ENCODE measurements around the gene PDE1C.

PDE1C gene

GRCh38 chr7:31963569-31964175, 106.5 kb downstream of the PDE1C start:
- Mint-ChIP-seq H3K4me1 (ENCODE audit: low read depth) (no peaks in the 10 kb centered on the region), H3K27me3 (no peaks in the 10 kb centered on the region), H3K27ac (no peak overlapping the region), H3K9me3 (ENCODE audit: low read depth) (no peaks in the 10 kb centered on the region), H3K36me3 (no peaks in the 10 kb centered on the region), H3K4me3 (no peak overlapping the region)

DNA sequence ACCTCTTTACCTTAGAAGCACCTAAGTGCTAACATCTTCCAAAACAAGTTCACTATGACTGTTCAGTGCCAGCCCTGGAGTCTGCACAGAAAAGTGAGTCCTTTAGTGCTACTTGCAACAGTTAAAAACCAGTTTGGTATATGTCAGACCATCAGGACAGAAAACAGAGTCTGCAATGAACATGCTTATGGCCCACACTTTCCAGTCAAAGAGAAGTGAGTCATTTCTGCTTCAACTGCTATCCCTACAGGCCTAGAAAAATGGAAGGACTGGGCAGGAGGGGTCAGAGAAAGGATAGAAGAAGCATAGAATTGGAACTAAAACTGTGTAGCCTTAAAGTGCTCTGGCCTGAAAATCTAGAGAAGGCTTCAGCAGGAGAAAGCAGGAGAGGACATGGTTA, 108.0 kb downstream of the PDE1C start:
- Mint-ChIP-seq H3K27ac (no peak overlapping the region), H3K4me1 (ENCODE audit: low read depth) (no peaks in the 10 kb centered on the region), H3K27me3 (no peaks in the 10 kb centered on the region), H3K9me3 (ENCODE audit: low read depth) (no peaks in the 10 kb centered on the region), H3K4me3 (no peak overlapping the region), H3K36me3 (no peaks in the 10 kb centered on the region)

DNA sequence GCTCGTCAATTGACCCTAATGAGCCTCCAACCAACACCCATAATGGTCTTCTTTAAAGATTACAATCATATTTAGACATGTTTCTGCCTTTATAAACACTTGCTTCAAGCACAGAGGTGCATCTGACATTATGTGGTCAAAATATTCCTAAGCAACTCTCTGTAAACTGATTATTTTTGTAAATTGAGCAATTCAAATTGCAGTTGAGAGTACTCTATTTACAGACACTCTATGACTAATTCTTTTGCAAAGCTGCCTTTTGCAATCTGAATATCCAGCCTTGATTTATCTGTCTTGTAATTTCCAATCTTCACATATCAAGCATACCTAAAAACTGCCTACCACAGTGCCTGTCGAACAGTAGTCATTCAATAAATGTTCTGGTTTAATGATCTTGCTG, 112.0 kb downstream of the PDE1C start:
- H3K4me1 Mint-ChIP-seq (ENCODE audit: low read depth) = no peaks in the 10 kb centered on the region
- no peaks in the 10 kb centered on the region for H3K36me3 Mint-ChIP-seq
- H3K27ac Mint-ChIP-seq = no peak overlapping the region
- H3K9me3 Mint-ChIP-seq (ENCODE audit: low read depth) = peaks cover 3% of the 10 kb centered on the region
- no peak overlapping the region for H3K4me3 Mint-ChIP-seq
- H3K27me3 Mint-ChIP-seq = no peaks in the 10 kb centered on the region

DNA sequence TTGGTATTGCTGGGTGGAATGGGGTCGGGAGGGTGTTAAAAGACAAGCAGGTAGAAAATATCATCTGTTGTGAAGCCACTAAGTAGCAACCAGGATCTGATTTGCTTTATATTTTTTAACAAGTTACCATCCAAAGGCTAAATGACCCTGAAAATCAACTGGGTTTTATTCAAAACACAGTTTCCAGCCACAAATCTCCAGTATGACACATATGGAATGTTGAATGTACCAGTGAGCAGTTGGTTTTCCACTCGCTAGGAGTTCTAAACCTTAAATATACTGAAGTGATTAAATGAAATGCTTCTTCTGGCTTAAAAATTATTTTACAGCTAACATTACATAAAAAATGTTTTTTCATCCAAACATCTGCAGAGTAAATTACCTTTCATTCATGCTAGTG, 112.5 kb downstream of the PDE1C start:
- no peak overlapping the region for H3K4me3 Mint-ChIP-seq
- no peaks in the 10 kb centered on the region for H3K4me1 Mint-ChIP-seq (ENCODE audit: low read depth)
- no peaks in the 10 kb centered on the region for H3K27me3 Mint-ChIP-seq
- no peak overlapping the region for H3K27ac Mint-ChIP-seq
- no peaks in the 10 kb centered on the region for H3K36me3 Mint-ChIP-seq
- H3K9me3 Mint-ChIP-seq (ENCODE audit: low read depth) = peaks cover 3% of the 10 kb centered on the region

DNA sequence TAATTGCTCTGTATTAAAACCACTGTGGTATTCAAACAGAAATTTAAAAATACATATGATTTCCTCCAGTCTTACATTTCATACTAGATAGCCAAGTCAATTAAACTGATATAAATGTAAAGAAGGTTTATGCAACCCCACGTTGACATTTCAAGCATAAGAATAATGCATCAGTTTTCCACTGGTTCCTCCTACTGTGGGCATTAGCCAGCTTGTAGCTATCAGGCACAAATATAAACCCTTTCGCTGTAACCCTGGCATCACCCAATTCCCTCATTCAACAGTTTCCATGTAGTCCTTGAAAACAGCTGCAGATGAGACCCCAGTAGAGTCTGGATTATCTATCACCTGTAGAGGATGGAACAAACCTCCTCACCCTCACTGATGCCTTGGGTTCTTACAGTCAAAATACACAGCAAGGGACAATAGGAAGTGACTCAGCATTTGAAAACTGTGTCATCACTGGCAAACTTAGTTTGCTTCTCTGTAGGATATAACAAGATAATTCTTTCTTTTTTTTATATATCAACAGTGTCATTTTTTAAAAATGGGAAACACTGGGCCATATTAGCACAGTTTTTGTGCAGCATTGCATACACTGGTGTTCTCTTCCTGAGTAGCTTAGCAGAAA, 113.0 kb downstream of the PDE1C start:
- Mint-ChIP-seq H3K9me3 (ENCODE audit: low read depth) (peaks cover 3% of the 10 kb centered on the region), H3K4me1 (ENCODE audit: low read depth) (no peaks in the 10 kb centered on the region), H3K4me3 (no peak overlapping the region), H3K27ac (no peak overlapping the region), H3K36me3 (no peaks in the 10 kb centered on the region), H3K27me3 (no peaks in the 10 kb centered on the region)

DNA sequence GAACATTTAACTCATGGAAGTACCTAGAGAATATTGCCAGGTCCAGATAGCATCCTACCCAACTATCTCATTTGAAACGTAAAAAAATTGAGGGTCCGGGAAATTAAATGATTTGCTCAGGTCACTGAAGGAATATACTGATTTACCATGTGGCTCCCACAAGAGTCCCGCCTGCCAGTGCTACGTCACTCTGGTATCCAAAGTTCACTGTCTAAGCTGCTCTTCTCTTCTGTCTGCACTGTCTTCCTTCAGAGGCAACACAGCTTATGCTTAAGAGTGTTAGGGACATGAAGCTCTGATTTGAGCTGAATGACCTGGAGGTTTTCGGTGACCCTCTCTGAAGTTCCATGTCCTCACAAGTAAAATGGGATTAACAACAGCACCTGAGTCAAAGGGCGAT, 114.6 kb downstream of the PDE1C start:
- Mint-ChIP-seq H3K4me3 (no peak overlapping the region), H3K27me3 (no peaks in the 10 kb centered on the region), H3K36me3 (no peaks in the 10 kb centered on the region), H3K27ac (no peak overlapping the region), H3K9me3 (ENCODE audit: low read depth) (peaks cover 3% of the 10 kb centered on the region), H3K4me1 (ENCODE audit: low read depth) (no peaks in the 10 kb centered on the region)

- no peaks in the 10 kb centered on the region for H3K36me3 Mint-ChIP-seq
Measured at GRCh38 chr7:31955021-31955420, 115.2 kb downstream of the PDE1C start.

GRCh38 chr7:31954500-31954899, 115.7 kb downstream of the PDE1C start:
- H3K4me1 Mint-ChIP-seq (ENCODE audit: low read depth) = no peaks in the 10 kb centered on the region
- no peaks in the 10 kb centered on the region for H3K27me3 Mint-ChIP-seq
- H3K9me3 Mint-ChIP-seq (ENCODE audit: low read depth) = peaks cover 3% of the 10 kb centered on the region
- no peaks in the 10 kb centered on the region for H3K36me3 Mint-ChIP-seq
- no peak overlapping the region for H3K4me3 Mint-ChIP-seq
- H3K27ac Mint-ChIP-seq = no peak overlapping the region

More at GRCh38 chr7:31955021-31955420, 115.2 kb downstream of the PDE1C start:
- Mint-ChIP-seq H3K4me3 (no peak overlapping the region), H3K27me3 (no peaks in the 10 kb centered on the region), H3K9me3 (ENCODE audit: low read depth) (peaks cover 3% of the 10 kb centered on the region), H3K27ac (no peak overlapping the region), H3K4me1 (ENCODE audit: low read depth) (no peaks in the 10 kb centered on the region)

- Mint-ChIP-seq H3K27me3 (no peaks in the 10 kb centered on the region), H3K27ac (no peak overlapping the region), H3K4me3 (no peak overlapping the region), H3K36me3 (no peaks in the 10 kb centered on the region), H3K4me1 (ENCODE audit: low read depth) (no peaks in the 10 kb centered on the region), H3K9me3 (ENCODE audit: low read depth) (peaks cover 3% of the 10 kb centered on the region)
Measured at GRCh38 chr7:31953432-31953831, 116.8 kb downstream of the PDE1C start.

DNA sequence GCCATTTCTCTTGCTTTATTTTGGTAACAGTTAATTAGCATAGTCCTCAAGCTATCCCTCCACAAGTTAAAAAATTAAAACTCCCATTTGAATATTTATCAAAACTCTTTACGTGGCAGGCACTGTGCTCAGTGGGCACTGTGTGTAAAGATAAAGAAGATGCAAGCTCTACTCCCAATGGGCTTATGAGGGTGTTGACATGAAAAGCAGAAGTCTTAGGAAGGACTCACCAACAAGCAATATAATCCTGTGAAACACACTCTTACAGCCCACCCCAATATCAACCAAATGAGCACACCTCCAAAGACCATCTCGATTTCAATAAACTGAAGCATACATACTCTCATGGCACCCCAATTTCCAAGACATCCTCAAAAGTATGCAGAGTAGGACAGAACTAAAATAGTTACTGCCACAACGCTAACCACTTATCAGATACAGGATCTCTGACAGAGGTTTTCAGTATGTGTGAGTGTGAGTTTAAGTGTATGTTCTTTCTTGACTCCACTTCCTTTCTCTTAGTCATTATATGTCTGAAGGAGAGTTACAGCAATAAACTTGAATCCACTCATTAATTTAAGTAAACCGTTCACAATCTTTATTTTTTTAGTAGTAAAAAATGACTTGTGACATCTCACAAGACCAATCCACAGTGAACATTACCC, 120.0 kb downstream of the PDE1C start:
- H3K9me3 Mint-ChIP-seq (ENCODE audit: low read depth) = peaks cover 8% of the 10 kb centered on the region
- H3K4me1 Mint-ChIP-seq (ENCODE audit: low read depth) = no peaks in the 10 kb centered on the region
- H3K27me3 Mint-ChIP-seq = no peaks in the 10 kb centered on the region

DNA sequence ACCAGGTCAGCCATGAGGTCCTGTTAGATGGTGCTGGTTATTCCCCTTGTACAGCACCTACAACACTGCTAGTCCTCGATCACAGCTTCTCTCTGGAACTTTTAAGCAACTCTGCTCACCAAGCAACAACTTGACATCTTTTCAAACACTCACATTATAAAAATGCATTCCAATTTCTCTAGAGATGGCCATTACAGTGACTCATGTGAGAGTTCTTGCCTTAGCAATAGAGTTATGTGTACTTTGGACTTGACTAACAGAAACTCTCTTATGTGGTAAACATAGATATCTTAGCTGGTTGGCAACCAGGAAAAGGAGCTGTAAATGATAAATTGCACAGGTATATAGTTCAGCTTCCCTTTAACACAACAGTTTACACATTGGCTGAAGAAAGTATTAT, 122.2 kb downstream of the PDE1C start:
- H3K4me3 Mint-ChIP-seq = no peak overlapping the region
- H3K27me3 Mint-ChIP-seq = no peaks in the 10 kb centered on the region
- H3K36me3 Mint-ChIP-seq = no peaks in the 10 kb centered on the region
- H3K9me3 Mint-ChIP-seq (ENCODE audit: low read depth) = peaks cover 9% of the 10 kb centered on the region
- no peak overlapping the region for H3K27ac Mint-ChIP-seq
- H3K4me1 Mint-ChIP-seq (ENCODE audit: low read depth) = no peaks in the 10 kb centered on the region

More for the DNA sequence above, 120.0 kb downstream of the PDE1C start:
- Mint-ChIP-seq H3K36me3 (no peaks in the 10 kb centered on the region), H3K4me3 (no peak overlapping the region), H3K27ac (no peak overlapping the region)

- Mint-ChIP-seq H3K9me3 (ENCODE audit: low read depth) (peaks cover 4% of the 10 kb centered on the region), H3K4me3 (no peak overlapping the region), H3K27me3 (no peaks in the 10 kb centered on the region), H3K27ac (no peak overlapping the region), H3K4me1 (ENCODE audit: low read depth) (no peaks in the 10 kb centered on the region), H3K36me3 (no peaks in the 10 kb centered on the region)
Measured at GRCh38 chr7:31940167-31940566, 130.0 kb downstream of the PDE1C start.

DNA sequence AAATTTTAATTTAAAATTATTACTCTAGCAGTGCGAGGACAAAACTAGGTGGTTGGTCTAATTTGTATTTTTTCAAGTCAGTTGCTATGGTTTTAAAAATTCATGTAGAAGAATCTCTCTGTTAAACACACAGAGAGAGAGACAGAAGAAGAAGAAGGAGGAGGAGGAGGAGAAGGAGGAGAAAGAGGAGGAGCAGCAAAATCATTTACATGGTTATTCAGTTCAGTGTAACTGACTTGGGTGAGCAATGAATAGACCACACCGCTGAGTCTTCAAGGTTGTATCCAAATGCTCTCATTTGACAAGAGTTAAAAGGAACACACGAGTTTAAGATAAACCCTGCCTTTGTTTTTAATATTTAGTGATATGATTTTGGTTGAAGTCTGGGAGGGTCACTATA, 131.1 kb downstream of the PDE1C start:
- no peaks in the 10 kb centered on the region for H3K4me1 Mint-ChIP-seq (ENCODE audit: low read depth)
- no peaks in the 10 kb centered on the region for H3K36me3 Mint-ChIP-seq
- no peaks in the 10 kb centered on the region for H3K27me3 Mint-ChIP-seq
- no peak overlapping the region for H3K4me3 Mint-ChIP-seq
- peaks cover 7% of the 10 kb centered on the region for H3K9me3 Mint-ChIP-seq (ENCODE audit: low read depth)
- no peak overlapping the region for H3K27ac Mint-ChIP-seq

DNA sequence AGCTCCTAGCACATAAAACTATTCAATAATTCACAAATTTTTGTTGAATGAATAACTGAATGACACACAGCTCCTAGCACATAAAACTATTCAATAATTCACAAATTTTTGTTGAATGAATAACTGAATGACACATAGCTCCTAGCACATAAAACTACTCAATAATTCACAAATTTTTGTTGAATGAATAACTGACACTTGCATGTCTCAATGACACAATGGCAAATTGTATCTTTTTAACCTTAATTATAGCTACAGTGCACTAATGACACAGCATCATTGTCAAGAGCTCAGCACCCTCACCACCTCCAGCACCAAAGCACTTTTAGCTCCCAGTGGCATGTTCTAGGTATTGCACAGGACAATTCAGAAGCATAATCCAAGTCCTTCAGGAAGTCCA, 131.6 kb downstream of the PDE1C start:
- Mint-ChIP-seq H3K4me3 (no peak overlapping the region), H3K4me1 (ENCODE audit: low read depth) (no peaks in the 10 kb centered on the region), H3K27me3 (no peaks in the 10 kb centered on the region), H3K27ac (no peak overlapping the region), H3K36me3 (no peaks in the 10 kb centered on the region), H3K9me3 (ENCODE audit: low read depth) (peaks cover 4% of the 10 kb centered on the region)

DNA sequence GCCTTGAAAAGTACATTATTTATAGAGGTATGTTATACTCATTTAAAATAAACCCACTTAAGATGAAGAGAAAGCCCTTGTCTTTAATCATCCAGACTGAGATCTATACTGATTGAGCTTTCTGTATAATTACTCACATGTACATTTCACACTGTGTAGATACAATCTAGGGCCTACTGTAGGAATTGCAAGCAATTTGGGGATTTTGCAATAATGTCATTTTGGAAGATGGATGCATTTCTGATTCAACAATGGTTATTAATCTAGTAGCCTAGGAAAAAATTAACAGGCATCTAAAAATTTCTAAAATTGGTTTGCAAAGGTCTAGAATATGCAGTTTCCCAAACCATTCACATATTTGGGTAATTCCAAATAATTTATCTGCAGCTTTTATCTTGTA, 132.2 kb downstream of the PDE1C start:
- Mint-ChIP-seq H3K27me3 (no peaks in the 10 kb centered on the region), H3K4me1 (ENCODE audit: low read depth) (no peaks in the 10 kb centered on the region), H3K4me3 (no peak overlapping the region), H3K9me3 (ENCODE audit: low read depth) (peaks cover 4% of the 10 kb centered on the region), H3K36me3 (no peaks in the 10 kb centered on the region), H3K27ac (no peak overlapping the region)
